Fibroblast of lung (primary cell): Measurements from ENCODE around the gene FASLG. TPM values are rescaled to one million over a fixed set of nuclear protein-coding genes. Genes with fewer than 3 reads are reported as not detected.

Experiments
- DNase-seq, 2 donors: peaks; one replicate each; pipeline versions ENCODE4 v3.0.0 to v3.0.0-alpha.2; 2010; ENCODE audit warnings: low read depth in 2 of 2
- H2AFZ ChIP-seq: 2 replicates; pipeline ENCODE4 v1.5.1; 2012; ENCODE audit warnings: low read length, control low read depth, inconsistent platforms
- H3K27ac ChIP-seq: 2 replicates; pipeline ENCODE4 v1.5.1; 2011; ENCODE audit warnings: low read length, control low read depth; ENCODE audit not compliant: insufficient read depth
- H3K27me3 ChIP-seq: 2 replicates; pipeline ENCODE4 v1.5.1; 2011; ENCODE audit warnings: mild to moderate bottlenecking, low read length; ENCODE audit not compliant: control insufficient read depth, insufficient read depth
- H3K36me3 ChIP-seq: 2 replicates; pipeline ENCODE4 v1.5.1; 2011; ENCODE audit warnings: low read length; ENCODE audit not compliant: control insufficient read depth, insufficient read depth
- H3K4me1 ChIP-seq: 2 replicates; pipeline ENCODE4 v1.5.1; 2011; ENCODE audit warnings: low read length; ENCODE audit not compliant: control insufficient read depth, insufficient read depth; ENCODE audit errors: extremely low read depth
- H3K4me2 ChIP-seq: 2 replicates; pipeline ENCODE4 v1.5.1; 2011; ENCODE audit warnings: low read length, control low read depth; ENCODE audit not compliant: insufficient read depth; ENCODE audit errors: extremely low read depth
- H3K4me3 ChIP-seq, 4 experiments: fragments of 200-600 bp in 1 of 4; sonication (generic) in 1 of 4; replicated peaks in 1 of 4; 2 replicates each; pipeline ENCODE4 v1.5.1; 2011 to 2016; ENCODE audit warnings: low read length in 4 of 4, low read depth in 3 of 4, mild to moderate bottlenecking in 3 of 4, control low read depth in 2 of 4, inconsistent platforms in 1 of 4, mixed read lengths in 1 of 4; ENCODE audit not compliant: insufficient read depth in 1 of 4; ENCODE audit errors: control extremely low read depth in 1 of 4
- H3K79me2 ChIP-seq: 2 replicates; pipeline ENCODE4 v1.5.1; 2012; ENCODE audit warnings: mild to moderate bottlenecking, low read length, inconsistent platforms; ENCODE audit not compliant: control insufficient read depth, insufficient read depth
- H3K9ac ChIP-seq: 2 replicates; pipeline ENCODE4 v1.5.1; 2011; ENCODE audit warnings: mild to moderate bottlenecking, low read length, control low read depth; ENCODE audit not compliant: insufficient read depth
- H3K9me3 ChIP-seq: 2 replicates; pipeline ENCODE4 v1.5.1; 2012; ENCODE audit warnings: low read depth, low read length; ENCODE audit not compliant: control insufficient read depth, insufficient read depth
- H4K20me1 ChIP-seq: 2 replicates; pipeline ENCODE4 v1.5.1; 2011; ENCODE audit warnings: low read length; ENCODE audit not compliant: control insufficient read depth, insufficient read depth; ENCODE audit errors: extremely low read depth
- EZH2 ChIP-seq: IDR thresholded peaks from 2 replicates; pipeline ENCODE4 v1.5.1; 2012; ENCODE audit warnings: low read length, control low read depth, mild to moderate bottlenecking; ENCODE audit errors: missing control alignments
- polyA plus RNA-seq, 2 donors: library from polyadenylated mRNA; depleted of rRNA in 1 of 2; stranded (reverse) in 1 of 2; unstranded in 1 of 2; fragments of >200 nt; gene quantifications; 2 replicates each; pipeline ENCODE4 v1.2.1, GENCODE V29; 2011 to 2012; ENCODE audit warnings: missing spikeins in 1 of 2
- total RNA-seq: library from RNA; depleted of rRNA; stranded (reverse); fragments of >200 nt; gene quantifications from 2 replicates; pipeline ENCODE4 v1.2.1, GENCODE V29; 2014
- TF ChIP-seq, protein P1 (sequence below), 2 donors: IDR thresholded peaks in 1 of 2; conservative IDR thresholded peaks in 1 of 2; 1 replicate in 1 of 2; 2 replicates in 1 of 2; pipeline ENCODE4 v1.5.1; 2011 to 2012; ENCODE audit warnings: low read length in 2 of 2, control low read depth in 1 of 2, inconsistent platforms in 1 of 2, low read depth in 1 of 2, mild to moderate bottlenecking in 1 of 2

FASLG gene
- total and polyA plus RNA-seq, 2 donors (not counting 1 experiment from before 2014, with no cell fraction given), result not detected

- H4K20me1 ChIP-seq, result no peaks in the 10 kb centered on the region
- no peaks in the 10 kb centered on the region for H3K36me3 ChIP-seq
- DNase-seq, result peak in 1 of 2 donors; percentile 85
- H2AFZ ChIP-seq, result no peak overlapping the region
- no peak overlapping the region for H3K9ac ChIP-seq
- H3K79me2 ChIP-seq, result no peaks in the 10 kb centered on the region
- H3K27ac ChIP-seq, result no peak overlapping the region
- no peak for TF ChIP-seq EZH2
- H3K4me3 ChIP-seq, result no peak overlapping the region
- no peaks in the 10 kb centered on the region for H3K9me3 ChIP-seq
- H3K27me3 ChIP-seq, result no peaks in the 10 kb centered on the region
- H3K4me2 ChIP-seq, result no peak overlapping the region
- no peaks in the 10 kb centered on the region for H3K4me1 ChIP-seq
These were observed 12.7 kb downstream of the FASLG start for GRCh38 chr1:172671591-172671990.

GRCh38 chr1:172672720-172673119, 13.8 kb downstream of the FASLG start:
- no peaks in the 10 kb centered on the region for H3K4me1 ChIP-seq
- no peak overlapping the region for H3K4me3 ChIP-seq
- H3K27ac ChIP-seq, result no peak overlapping the region
- no peaks in the 10 kb centered on the region for H3K9me3 ChIP-seq
- no peaks in the 10 kb centered on the region for H3K79me2 ChIP-seq
- no peaks in the 10 kb centered on the region for H3K27me3 ChIP-seq
- H3K9ac ChIP-seq, result no peak overlapping the region
- no peak for TF ChIP-seq EZH2
- TF ChIP-seq, protein P1, sequence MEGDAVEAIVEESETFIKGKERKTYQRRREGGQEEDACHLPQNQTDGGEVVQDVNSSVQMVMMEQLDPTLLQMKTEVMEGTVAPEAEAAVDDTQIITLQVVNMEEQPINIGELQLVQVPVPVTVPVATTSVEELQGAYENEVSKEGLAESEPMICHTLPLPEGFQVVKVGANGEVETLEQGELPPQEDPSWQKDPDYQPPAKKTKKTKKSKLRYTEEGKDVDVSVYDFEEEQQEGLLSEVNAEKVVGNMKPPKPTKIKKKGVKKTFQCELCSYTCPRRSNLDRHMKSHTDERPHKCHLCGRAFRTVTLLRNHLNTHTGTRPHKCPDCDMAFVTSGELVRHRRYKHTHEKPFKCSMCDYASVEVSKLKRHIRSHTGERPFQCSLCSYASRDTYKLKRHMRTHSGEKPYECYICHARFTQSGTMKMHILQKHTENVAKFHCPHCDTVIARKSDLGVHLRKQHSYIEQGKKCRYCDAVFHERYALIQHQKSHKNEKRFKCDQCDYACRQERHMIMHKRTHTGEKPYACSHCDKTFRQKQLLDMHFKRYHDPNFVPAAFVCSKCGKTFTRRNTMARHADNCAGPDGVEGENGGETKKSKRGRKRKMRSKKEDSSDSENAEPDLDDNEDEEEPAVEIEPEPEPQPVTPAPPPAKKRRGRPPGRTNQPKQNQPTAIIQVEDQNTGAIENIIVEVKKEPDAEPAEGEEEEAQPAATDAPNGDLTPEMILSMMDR (conservative IDR thresholded peaks at IDR 0.05 in 1 of 2, IDR thresholded peaks at IDR 0.05 in 1 of 2; ENCODE audit: low read depth in 1 of 2, low read length in 2 of 2), result no peak
- no peak overlapping the region for H3K4me2 ChIP-seq
- H3K36me3 ChIP-seq, result no peaks in the 10 kb centered on the region
- no peak for DNase-seq
- H4K20me1 ChIP-seq, result no peaks in the 10 kb centered on the region
- no peak overlapping the region for H2AFZ ChIP-seq

- Histone ChIP-seq H3K9me3 (no peaks in the 10 kb centered on the region), H3K4me2 (no peak overlapping the region), H3K4me3 (no peak overlapping the region), H3K4me1 (no peaks in the 10 kb centered on the region), H3K9ac (no peak overlapping the region), H3K27me3 (no peaks in the 10 kb centered on the region), H3K36me3 (no peaks in the 10 kb centered on the region), H4K20me1 (no peaks in the 10 kb centered on the region), H2AFZ (no peak overlapping the region), H3K79me2 (no peaks in the 10 kb centered on the region), H3K27ac (no peak overlapping the region)
- DNase-seq, result peak in 1 of 2 donors; percentile 71
- TF ChIP-seq EZH2, result no peak
- TF ChIP-seq, protein P1 (conservative IDR thresholded peaks at IDR 0.05 in 1 of 2, IDR thresholded peaks at IDR 0.05 in 1 of 2; ENCODE audit: low read depth in 1 of 2, low read length in 2 of 2), result no peak
These were observed 14.9 kb downstream of the FASLG start for GRCh38 chr1:172673761-172674160.
